Muscle layer of colon (tissue), 2 donors: ENCODE results near the gene SGPP1.
"Not testable (repeated sequence)": the region's sequence is repeated elsewhere in the genome, so short reads cannot be mapped to it uniquely, and the experiment has no call there.

Source experiments
- H3K27ac ChIP-seq: one replicate; pipeline ENCODE4 v1.7.0; 2013; ENCODE audit warnings: low read depth, mild to moderate bottlenecking, low read length, moderate library complexity
- H3K27me3 ChIP-seq, 2 donors: one replicate each; pipeline ENCODE4 v1.7.0; 2013; ENCODE audit warnings: low read length in 2 of 2, mild to moderate bottlenecking in 2 of 2; ENCODE audit not compliant: insufficient read depth in 2 of 2, control insufficient read depth in 1 of 2
- H3K36me3 ChIP-seq: one replicate; pipeline ENCODE4 v1.7.0; 2013; ENCODE audit warnings: mild to moderate bottlenecking, low read length; ENCODE audit not compliant: insufficient read depth
- H3K4me1 ChIP-seq: one replicate; pipeline ENCODE4 v1.7.0; 2013; ENCODE audit warnings: mild to moderate bottlenecking, low read length; ENCODE audit not compliant: insufficient read depth
- H3K4me3 ChIP-seq, 2 donors: one replicate each; pipeline ENCODE4 v1.7.0; 2013; ENCODE audit warnings: low read length in 2 of 2, low read depth in 1 of 2, mild to moderate bottlenecking in 1 of 2, moderate library complexity in 1 of 2
- H3K9ac ChIP-seq: one replicate; pipeline ENCODE4 v1.7.0; 2013; ENCODE audit warnings: low read length
- H3K9me3 ChIP-seq: one replicate; pipeline ENCODE4 v1.7.0; 2013; ENCODE audit warnings: mild to moderate bottlenecking, low read length
- donor health status: abdominal sarcoma.
- donor health status: Adenocarcinoma of cecum.

SGPP1 gene

DNA sequence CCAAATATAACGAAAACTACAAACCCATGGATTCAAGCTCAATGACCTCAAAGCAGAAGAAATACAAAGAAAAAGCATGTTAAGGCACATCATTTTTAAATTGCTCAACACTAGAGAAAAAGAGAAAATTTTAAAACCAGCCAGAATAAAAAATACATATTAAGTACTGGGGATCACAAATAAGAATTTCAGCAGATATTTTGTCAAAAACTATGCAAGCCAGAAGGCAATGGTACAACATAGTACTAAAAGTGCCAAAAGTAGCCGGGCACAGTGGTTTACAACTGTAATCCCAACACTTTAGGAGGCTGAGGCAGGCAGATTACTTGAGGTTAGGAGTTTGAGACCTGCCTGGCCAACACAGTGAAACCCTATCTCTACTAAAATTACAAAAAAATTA lies 10.2 kb downstream of the SGPP1 start:
- H3K9ac ChIP-seq: no peak overlapping the region
- H3K27me3 ChIP-seq: no peaks in the 10 kb centered on the region
- H3K4me1 ChIP-seq: no peaks in the 10 kb centered on the region
- no peaks in the 10 kb centered on the region for H3K9me3 ChIP-seq
- no peak overlapping the region for H3K4me3 ChIP-seq
- no peaks in the 10 kb centered on the region for H3K36me3 ChIP-seq
- no peak overlapping the region for H3K27ac ChIP-seq

DNA sequence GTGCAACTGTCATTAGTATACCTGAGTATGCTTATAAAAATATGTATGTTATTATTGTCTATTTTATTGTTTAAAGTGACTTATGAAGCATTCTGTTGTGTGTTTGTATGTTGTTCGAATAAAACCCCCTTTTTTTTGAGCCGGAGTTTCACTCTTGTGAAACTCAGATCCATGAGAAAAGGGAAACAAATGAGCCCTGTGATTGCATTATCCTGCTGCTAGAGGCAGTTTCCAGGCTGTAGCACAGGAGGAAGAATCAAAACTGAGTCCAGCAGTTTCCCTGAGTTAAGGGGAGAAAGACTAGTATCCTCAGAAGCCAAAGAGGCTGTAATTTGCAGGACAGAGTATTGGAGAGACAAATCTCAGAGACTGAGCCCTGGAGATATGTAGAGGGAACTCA lies 12.5 kb downstream of the SGPP1 start:
- no peaks in the 10 kb centered on the region for H3K9me3 ChIP-seq
- no peaks in the 10 kb centered on the region for H3K36me3 ChIP-seq
- no peak overlapping the region for H3K27ac ChIP-seq

DNA sequence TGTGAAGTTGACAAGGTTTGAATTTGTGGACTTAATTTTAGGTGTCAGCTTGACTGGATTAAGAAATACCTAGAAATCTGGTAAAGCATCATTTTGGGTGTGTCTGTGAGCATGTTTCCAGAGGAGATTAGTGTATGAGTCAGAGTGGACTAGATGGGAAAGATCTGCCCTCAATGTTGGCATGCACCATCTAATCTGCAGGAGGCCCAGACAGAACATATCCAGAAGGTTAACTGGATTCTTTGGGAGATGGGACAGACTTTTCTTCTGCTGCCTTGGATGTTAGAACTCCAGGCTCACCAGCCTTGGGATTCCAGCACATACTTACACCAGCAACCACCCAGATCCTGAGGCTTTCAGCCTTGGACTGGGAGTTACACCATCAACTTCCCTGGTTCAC lies 14.1 kb downstream of the SGPP1 start:
- no peak overlapping the region for H3K4me3 ChIP-seq
- peaks cover 3% of the 10 kb centered on the region for H3K4me1 ChIP-seq
- no peak overlapping the region for H3K27ac ChIP-seq
- H3K9me3 ChIP-seq: no peaks in the 10 kb centered on the region
- no peaks in the 10 kb centered on the region for H3K36me3 ChIP-seq
- no peaks in the 10 kb centered on the region for H3K27me3 ChIP-seq
- no peak overlapping the region for H3K9ac ChIP-seq

More for the DNA sequence above, 12.5 kb downstream of the SGPP1 start:
- Histone ChIP-seq H3K9ac (no peak overlapping the region), H3K4me1 (peaks cover 3% of the 10 kb centered on the region), H3K4me3 (no peak overlapping the region), H3K27me3 (no peaks in the 10 kb centered on the region)

DNA sequence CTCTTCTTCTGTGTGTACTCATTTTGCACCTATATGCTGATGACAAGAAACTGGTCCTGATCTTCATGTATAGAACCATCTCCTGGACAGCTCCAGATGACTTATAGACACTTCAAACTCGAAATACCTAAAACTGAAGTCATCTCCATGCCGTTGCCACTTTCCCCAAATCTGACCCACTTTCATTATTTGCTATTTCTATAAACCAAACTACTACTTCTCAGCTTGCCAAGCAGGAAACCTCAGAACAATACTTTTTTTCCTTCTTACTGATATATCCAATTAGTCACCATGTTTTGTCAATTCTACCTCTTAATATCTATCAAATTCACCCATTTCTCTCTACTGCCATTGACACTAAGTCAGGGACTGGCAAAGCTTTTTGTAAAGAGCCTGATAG lies 14.8 kb downstream of the SGPP1 start:
- H3K9ac ChIP-seq: no peak overlapping the region
- no peaks in the 10 kb centered on the region for H3K27me3 ChIP-seq
- H3K9me3 ChIP-seq: no peaks in the 10 kb centered on the region
- H3K36me3 ChIP-seq: no peaks in the 10 kb centered on the region
- H3K4me3 ChIP-seq: no peak overlapping the region
- peaks cover 3% of the 10 kb centered on the region for H3K4me1 ChIP-seq
- H3K27ac ChIP-seq: no peak overlapping the region

DNA sequence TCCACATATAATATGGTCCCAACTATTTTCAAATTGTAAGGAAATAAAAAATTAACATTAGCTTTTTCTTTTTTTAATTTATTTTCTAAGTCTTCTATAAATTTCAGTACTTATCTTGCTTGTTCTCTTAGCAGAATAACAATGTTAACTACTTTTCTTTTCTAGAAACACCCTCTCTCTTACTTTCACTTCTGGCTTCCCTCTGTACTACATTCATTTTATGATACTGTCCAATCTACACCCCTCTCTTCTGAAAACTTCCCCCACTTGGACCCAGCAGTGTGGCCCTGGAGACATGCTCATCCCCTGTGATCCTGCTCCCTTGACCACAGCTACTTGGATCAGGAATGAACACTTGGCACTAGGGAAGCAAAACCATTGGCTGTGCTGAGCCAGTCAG lies 15.7 kb downstream of the SGPP1 start:
- Histone ChIP-seq H3K36me3 (no peaks in the 10 kb centered on the region), H3K9ac (no peak overlapping the region), H3K4me3 (no peak overlapping the region), H3K4me1 (peaks cover 3% of the 10 kb centered on the region), H3K9me3 (no peaks in the 10 kb centered on the region), H3K27me3 (no peaks in the 10 kb centered on the region), H3K27ac (no peak overlapping the region)

DNA sequence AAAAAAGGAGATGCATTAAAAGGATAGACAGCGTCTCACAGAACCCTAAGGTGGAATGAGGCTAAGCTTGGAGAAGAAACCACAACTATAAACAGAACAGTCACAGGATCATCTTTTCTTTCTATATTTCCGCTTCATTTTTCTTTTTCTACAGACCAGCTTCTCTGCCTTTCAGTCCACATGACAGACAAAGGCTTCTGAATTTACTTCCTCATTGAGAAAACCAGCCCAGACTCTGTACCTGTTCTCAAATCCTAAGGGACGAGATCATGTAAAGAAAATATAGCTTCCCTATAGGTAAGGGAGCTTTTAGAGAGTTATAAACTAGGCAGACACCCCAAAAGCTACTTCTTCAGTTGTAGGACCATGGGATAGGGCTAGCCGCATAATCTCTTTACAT lies 17.4 kb downstream of the SGPP1 start:
- Histone ChIP-seq H3K4me3 (no peak overlapping the region), H3K27me3 (no peaks in the 10 kb centered on the region), H3K9me3 (no peaks in the 10 kb centered on the region), H3K27ac (no peak overlapping the region), H3K9ac (no peak overlapping the region), H3K36me3 (no peaks in the 10 kb centered on the region), H3K4me1 (peaks cover 3% of the 10 kb centered on the region)

DNA sequence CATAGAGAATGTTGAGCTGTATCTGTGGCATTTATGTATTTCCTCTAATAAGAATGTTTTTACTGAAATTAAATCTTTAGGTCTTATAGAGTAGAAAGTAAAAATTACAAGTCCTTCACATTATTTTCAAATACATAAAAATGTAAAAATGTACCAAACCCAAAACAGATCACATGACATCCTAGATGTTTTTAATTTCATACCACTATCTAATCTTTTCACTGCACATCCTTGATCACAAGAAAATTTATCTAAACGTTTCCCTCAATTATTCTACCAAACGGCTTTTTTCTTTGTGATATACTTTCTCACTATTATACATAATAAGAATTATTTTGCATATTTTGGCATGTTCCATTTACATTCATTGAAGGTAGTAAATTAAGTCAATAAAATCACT lies 18.3 kb downstream of the SGPP1 start:
- H3K36me3 ChIP-seq: no peaks in the 10 kb centered on the region
- no peak overlapping the region for H3K9ac ChIP-seq
- no peaks in the 10 kb centered on the region for H3K9me3 ChIP-seq
- H3K4me1 ChIP-seq: peaks cover 3% of the 10 kb centered on the region
- no peak overlapping the region for H3K27ac ChIP-seq
- no peaks in the 10 kb centered on the region for H3K27me3 ChIP-seq
- H3K4me3 ChIP-seq: no peak overlapping the region

DNA sequence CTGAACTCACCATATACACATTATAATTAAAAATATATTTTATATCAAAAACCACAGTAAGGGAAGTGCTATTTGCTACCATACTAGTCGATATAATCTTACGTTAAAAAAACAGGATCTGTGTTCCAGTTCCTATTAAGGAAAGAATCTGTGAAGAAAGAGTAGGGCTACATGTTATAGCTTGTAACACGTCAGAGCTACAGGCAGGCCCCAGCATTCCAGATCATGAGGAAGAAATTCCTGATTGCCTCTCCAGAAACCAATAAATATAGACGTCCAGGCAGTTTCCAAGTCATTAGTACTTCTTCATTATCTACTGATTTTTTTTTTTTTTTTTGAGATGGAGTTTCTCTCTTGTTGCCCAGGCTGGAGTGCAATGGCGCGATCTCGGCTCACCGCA lies 20.6 kb downstream of the SGPP1 start:
- Histone ChIP-seq H3K4me3 (no peak overlapping the region), H3K36me3 (no peaks in the 10 kb centered on the region), H3K27ac (no peak overlapping the region), H3K4me1 (peaks cover under 1% of the 10 kb centered on the region), H3K27me3 (no peaks in the 10 kb centered on the region), H3K9ac (no peak overlapping the region), H3K9me3 (no peaks in the 10 kb centered on the region)

DNA sequence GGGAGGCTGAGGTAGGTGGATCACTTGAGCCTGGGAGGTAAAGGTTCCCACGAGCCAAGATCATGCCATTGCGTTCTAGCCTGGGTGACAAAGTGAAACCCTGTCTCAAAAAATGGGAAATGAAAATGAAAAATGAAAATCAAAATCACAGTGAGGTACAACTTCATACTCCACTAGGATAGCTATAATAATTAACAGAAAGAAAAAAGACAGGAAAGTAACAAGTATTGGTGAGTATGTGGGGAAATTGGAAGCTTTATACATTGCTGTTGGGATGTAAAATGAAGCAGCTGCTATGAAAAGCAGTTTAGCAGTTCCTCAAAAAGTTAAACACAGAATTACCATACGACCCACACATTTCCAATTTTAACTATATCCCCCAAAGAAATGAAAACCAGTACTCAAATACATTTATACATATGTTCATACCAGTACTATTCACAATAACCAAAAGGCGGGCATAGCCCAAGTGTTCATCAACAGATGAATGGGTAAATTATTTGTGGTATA lies 22.2 kb downstream of the SGPP1 start:
- Histone ChIP-seq H3K9me3 (no peaks in the 10 kb centered on the region), H3K4me1 (no peaks in the 10 kb centered on the region), H3K36me3 (no peaks in the 10 kb centered on the region), H3K27ac (no peak overlapping the region), H3K27me3 (no peaks in the 10 kb centered on the region), H3K9ac (no peak overlapping the region), H3K4me3 (no peak overlapping the region)

DNA sequence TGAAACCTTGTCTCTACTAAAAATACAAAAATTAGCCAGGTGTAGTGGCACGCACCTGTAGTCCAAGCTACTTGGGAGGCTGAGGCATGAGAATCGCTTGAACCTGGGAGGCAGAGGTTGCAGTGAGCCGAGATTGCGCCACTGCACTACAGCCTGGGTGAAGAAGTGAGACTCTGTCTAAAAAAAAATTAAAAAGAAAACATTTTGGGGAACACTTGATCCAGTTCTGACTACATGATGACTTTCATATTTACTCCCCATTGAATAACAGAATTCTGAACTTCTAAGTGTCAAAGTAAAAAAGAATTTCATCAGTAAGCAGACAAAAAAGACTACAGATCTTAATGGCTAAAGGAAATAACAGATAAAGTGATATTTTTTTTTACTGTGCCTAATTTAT lies 25.3 kb downstream of the SGPP1 start:
- H3K9me3 ChIP-seq, H3K27me3 ChIP-seq, H3K27ac ChIP-seq, H3K36me3 ChIP-seq, H3K9ac ChIP-seq, H3K4me3 ChIP-seq, H3K4me1 ChIP-seq: not testable (repeated sequence)

DNA sequence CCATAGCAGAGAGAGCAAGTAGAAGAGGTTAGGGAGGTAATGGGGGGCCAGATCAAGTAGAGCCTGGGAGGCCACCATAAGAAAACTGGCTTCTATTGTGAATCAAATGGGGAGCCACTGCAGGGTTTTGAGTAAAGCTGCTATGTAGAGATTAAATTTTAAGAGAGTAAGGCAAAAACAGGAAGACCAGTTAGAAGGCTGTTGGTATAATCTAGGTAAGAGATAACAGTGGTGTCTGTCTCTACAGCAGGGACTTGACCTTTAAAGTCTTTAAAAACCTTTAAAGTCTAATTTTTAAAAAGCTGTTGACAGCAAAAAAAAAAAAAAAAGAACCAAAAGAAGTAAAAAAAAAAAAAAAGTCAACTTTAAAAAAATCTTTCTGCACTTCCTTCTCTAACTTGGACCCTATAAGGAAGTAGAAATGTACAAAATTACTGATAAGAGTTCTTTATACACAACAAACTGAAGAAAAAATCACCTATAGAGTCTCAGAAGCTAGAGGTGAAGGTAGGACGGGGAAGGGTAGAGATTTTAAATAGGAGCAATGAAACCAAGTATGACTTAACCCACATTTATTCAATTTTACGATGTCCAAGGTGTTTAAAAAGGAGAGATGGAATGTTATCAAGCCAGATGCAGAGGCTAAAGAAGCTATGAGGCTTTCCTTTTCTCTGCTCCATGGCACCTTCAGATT lies 26.1 kb downstream of the SGPP1 start:
- Histone ChIP-seq H3K9ac (no peak overlapping the region), H3K4me1 (no peaks in the 10 kb centered on the region), H3K4me3 (no peak overlapping the region), H3K27me3 (no peaks in the 10 kb centered on the region), H3K36me3 (no peaks in the 10 kb centered on the region), H3K27ac (no peak overlapping the region), H3K9me3 (no peaks in the 10 kb centered on the region)

DNA sequence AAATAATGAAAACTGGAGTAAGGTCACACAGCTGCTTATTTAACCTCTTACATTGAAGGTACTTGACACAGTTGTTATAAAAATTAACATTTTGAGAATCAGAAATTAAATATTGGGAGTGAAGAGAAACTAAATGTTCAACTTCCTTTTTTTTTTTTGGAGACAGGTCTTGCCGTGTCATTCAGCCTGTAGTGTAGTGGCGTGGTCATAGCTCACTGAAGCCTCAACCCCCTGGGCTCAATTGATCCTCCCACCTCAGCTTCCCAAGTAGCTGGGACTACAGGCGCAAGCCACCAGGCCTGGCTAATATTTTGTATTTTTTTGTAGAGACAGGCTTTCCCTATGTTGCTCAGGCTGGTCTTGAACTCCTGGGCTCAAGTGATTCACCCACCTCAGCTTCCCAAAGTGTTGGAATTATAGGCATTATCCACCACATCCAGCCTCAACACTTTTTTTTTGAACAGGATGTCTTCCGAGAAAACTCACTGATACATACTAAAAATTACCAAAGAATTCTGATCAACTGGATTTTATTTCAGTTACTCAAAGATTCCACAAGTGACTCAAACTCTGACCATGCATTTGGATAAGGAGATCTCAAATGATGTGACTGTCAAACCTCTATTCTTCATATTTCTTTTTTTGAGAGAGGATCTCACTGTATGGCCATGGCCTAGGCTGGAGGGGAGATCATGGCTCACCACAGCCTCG lies 35.4 kb downstream of the SGPP1 start:
- Histone ChIP-seq H3K27me3 (no peaks in the 10 kb centered on the region), H3K4me1 (no peaks in the 10 kb centered on the region), H3K4me3 (no peak overlapping the region), H3K36me3 (no peaks in the 10 kb centered on the region), H3K27ac (no peak overlapping the region), H3K9ac (no peak overlapping the region), H3K9me3 (no peaks in the 10 kb centered on the region)
